ENCODE measurements around the gene AMPD2. TPM values are rescaled to one million over a fixed set of nuclear protein-coding genes. Genes with fewer than 3 reads are reported as not detected.

Gene AMPD2
- total and polyA plus RNA-seq, 10 donors, result 25.2 to 193 (median 143) TPM

- intact Hi-C loops (cut with DNase I; ENCODE audit: low total_unique reads), result no loop called here
- Histone ChIP-seq H3K4me3 (no peak overlapping the region), H3K9me3 (no peaks in the 10 kb centered on the region), H3K36me3 (peaks cover 0 to 20% (median 2%) of the 10 kb centered on the region in 6 donors), H3K4me1 (peaks cover 0 to 20% (median 0%) of the 10 kb centered on the region in 6 donors), H3K27ac (peak overlapping the region in 1 of 8 donors; percentile 4), H3K27me3 (replicated peaks in 1 of 7) (no peaks in the 10 kb centered on the region)
- TF ChIP-seq CTCF (IDR thresholded peaks at IDR 0.05 in 8 of 11, conservative IDR thresholded peaks at IDR 0.05 in 3 of 11), result no peak
- TF ChIP-seq POLR2A (IDR thresholded peaks at IDR 0.05), result no peak
- TF ChIP-seq POLR2AphosphoS5 (IDR thresholded peaks at IDR 0.05), result no peak
- DNase-seq, result no peak
- WGBS, 5 donors, result 85 to 95% (median 94%) methylated on average over 3 of the region's 3 CpGs
These were observed 16.4 kb upstream of the AMPD2 start for GRCh38 chr1:109603229-109603628.

- Histone ChIP-seq H3K27me3 (replicated peaks in 1 of 7) (no peaks in the 10 kb centered on the region), H3K27ac (no peak overlapping the region), H3K36me3 (peaks cover 0 to 6% (median 0%) of the 10 kb centered on the region in 6 donors), H3K9me3 (no peaks in the 10 kb centered on the region), H3K4me3 (no peak overlapping the region), H3K4me1 (peaks cover 0 to 20% (median 0%) of the 10 kb centered on the region in 6 donors)
- intact Hi-C loops (cut with DNase I; ENCODE audit: low total_unique reads), result no loop called here
- 77 to 97% (median 84%) methylated on average over 1 of the region's 1 CpG for WGBS, 5 donors
- DNase-seq, result no peak
- TF ChIP-seq CTCF (IDR thresholded peaks at IDR 0.05 in 8 of 11, conservative IDR thresholded peaks at IDR 0.05 in 3 of 11), result no peak
These were observed 14.3 kb upstream of the AMPD2 start for GRCh38 chr1:109605381-109605780.

GRCh38 chr1:109609881-109610280 lies 9.8 kb upstream of the AMPD2 start:
- 88 to 97% (median 93%) methylated on average over 3 of the region's 3 CpGs for WGBS, 5 donors
- no peak overlapping the region for H3K27ac ChIP-seq
- peaks cover 0 to 6% (median 0%) of the 10 kb centered on the region in 6 donors for H3K36me3 ChIP-seq
- intact Hi-C loops (cut with DNase I; ENCODE audit: low total_unique reads), result no loop called here
- H3K4me1 ChIP-seq, result peaks cover 0 to 33% (median 1%) of the 10 kb centered on the region in 6 donors
- TF ChIP-seq POLR2AphosphoS5 (IDR thresholded peaks at IDR 0.05) (no peak), POLR2A (IDR thresholded peaks at IDR 0.05) (no peak), CTCF (IDR thresholded peaks at IDR 0.05 in 8 of 11, conservative IDR thresholded peaks at IDR 0.05 in 3 of 11) (no peak)
- no peaks in the 10 kb centered on the region for H3K27me3 ChIP-seq (replicated peaks in 1 of 7)
- H3K4me3 ChIP-seq, result no peak overlapping the region
- DNase-seq, result no peak
- no peaks in the 10 kb centered on the region for H3K9me3 ChIP-seq

- 87 to 95% (median 91%) methylated on average over 3 of the region's 3 CpGs for WGBS, 5 donors
- Histone ChIP-seq H3K27me3 (replicated peaks in 1 of 7) (no peaks in the 10 kb centered on the region), H3K4me1 (peaks cover 0 to 42% (median 10%) of the 10 kb centered on the region in 6 donors), H3K9me3 (no peaks in the 10 kb centered on the region), H3K4me3 (no peak overlapping the region), H3K27ac (no peak overlapping the region), H3K36me3 (peaks cover 0 to 6% (median 0%) of the 10 kb centered on the region in 6 donors)
- intact Hi-C loops (cut with DNase I; ENCODE audit: low total_unique reads), result no loop called here
- no peak for TF ChIP-seq CTCF (IDR thresholded peaks at IDR 0.05 in 8 of 11, conservative IDR thresholded peaks at IDR 0.05 in 3 of 11)
- no peak for TF ChIP-seq POLR2AphosphoS5 (IDR thresholded peaks at IDR 0.05)
- no peak for TF ChIP-seq POLR2A (IDR thresholded peaks at IDR 0.05)
- DNase-seq, result no peak
These were observed 8.9 kb upstream of the AMPD2 start for GRCh38 chr1:109610609-109611307.

Measured in spleen (tissue), 11 donors.